GM18520 (cell line): Measurements from ENCODE around the gene ACLY.
"Not testable (repeated sequence)": the region's sequence is repeated elsewhere in the genome, so short reads cannot be mapped to it uniquely, and the experiment has no call there.

Experiments used
- ATAC-seq: cut with Tn5 transposase; IDR thresholded peaks from one replicate; pipeline ENCODE4 v1.9.1; 2021; ENCODE audit not compliant: unreplicated experiment

ACLY gene

GRCh38 chr17:41873559-41874292, 45.0 kb downstream of the ACLY start:
- ATAC-seq, result no peak

DNA sequence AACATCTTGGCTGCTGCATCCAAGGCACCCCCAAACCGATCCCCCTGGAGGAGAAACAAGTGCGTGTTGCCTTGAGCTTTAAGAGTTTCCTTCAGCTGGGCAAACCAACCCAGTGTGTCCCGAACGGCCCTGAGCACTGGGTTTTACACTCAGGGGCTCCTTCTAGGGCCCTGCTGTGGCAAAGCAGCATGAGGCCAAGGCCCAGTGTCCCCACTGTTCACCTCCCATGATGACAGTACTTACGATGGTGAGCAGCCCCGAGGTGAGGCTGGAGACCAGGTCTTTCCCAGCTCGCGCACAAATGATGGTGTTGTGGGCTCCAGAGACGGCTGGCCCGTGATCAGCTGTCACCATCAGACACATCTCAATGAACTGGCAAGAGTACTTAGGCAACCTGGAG, 47.0 kb downstream of the ACLY start:
- no peak for ATAC-seq

DNA sequence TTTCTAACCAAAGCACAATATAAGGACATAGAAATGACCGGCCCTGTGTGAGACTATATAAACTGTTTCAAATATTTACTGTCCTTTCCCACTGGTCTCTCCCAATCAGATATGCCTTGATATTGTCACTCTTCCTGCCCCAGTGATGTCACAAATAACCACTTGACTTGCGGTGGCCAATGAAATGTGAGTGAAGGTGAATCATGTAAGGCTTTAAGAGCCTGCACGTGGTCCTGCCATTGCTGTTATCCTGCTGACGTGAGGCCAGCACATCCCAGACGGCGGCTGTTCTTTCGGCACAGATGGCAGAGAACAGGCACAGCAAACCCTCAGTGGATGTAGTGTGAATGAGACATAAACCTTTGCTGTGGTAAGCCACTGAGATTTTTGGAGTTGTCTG, 48.1 kb downstream of the ACLY start:
- ATAC-seq, result no peak

DNA sequence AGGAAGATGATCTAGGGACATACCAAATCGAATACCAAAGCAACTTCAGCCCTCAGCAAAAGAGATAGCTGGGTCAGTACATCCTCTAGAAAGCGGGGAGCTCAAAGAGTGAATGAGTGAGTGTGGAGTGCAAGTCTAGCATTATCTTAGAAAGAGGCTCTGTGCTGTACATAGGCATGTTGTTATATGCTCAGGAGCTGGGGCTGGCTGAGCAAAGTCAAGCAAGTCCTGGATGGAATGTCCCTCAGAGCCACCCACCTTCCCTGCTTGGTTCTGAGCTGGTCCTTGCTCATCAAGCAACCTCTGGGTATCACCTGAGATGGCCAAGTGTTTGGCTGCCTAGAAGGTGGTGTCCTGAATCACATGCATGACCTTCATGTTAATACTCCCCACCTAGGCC, 48.7 kb downstream of the ACLY start:
- no peak for ATAC-seq

GRCh38 chr17:41869426-41869825, 49.3 kb downstream of the ACLY start:
- ATAC-seq, result no peak

GRCh38 chr17:41868568-41868967, 50.2 kb downstream of the ACLY start:
- no peak for ATAC-seq

GRCh38 chr17:41865596-41865893, 53.2 kb downstream of the ACLY start:
- ATAC-seq, result no peak

DNA sequence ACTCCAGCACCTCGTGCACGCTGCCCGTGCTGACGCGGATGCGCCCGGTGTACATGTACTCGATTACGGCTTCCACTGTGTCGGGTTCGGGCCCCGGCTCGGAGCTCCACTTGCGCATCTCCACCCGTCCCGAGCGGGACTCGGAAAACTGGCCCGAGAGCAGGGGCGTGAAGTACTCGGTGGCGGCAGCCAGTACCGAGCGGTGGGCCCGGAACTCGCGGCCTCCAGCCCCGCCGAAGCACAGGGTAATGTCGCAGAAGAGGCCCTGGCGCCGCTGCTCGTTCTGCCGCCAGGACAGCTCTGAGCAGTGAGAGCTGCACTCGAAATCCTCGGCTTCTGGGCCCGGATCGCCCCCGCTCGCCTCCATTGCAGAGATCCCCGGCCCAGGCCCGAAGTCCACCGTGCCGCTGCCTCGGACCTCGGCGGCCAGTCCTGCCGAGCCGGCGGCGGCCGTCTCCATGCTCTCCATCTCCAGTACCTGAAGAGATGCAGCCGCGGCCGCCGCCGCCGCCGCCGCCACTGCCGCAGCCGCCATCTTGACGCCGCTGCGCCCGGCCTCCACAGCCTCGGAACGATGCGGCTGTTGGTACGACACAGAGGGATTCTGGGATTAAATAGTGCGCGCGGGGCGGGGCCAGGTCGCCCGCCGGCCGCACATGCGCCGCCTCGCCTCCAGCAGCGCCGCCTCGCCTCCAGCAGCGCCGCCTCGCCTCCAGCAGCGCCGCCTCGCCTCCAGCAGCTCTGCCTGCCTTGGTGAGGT, 53.7 kb downstream of the ACLY start, which contains the start of gene KLHL11:
TSS of gene KLHL11 (minus strand) at position 588 of the 760 bp plus-strand sequence. CDS start at position 535, 53 bp downstream.
- peak; percentile 87 for ATAC-seq

- ATAC-seq, result no peak
Observed at GRCh38 chr17:41864498-41864835, 54.3 kb downstream of the ACLY start.

- no peak for ATAC-seq
Observed at GRCh38 chr17:41863074-41863848, 55.5 kb downstream of the ACLY start.

DNA sequence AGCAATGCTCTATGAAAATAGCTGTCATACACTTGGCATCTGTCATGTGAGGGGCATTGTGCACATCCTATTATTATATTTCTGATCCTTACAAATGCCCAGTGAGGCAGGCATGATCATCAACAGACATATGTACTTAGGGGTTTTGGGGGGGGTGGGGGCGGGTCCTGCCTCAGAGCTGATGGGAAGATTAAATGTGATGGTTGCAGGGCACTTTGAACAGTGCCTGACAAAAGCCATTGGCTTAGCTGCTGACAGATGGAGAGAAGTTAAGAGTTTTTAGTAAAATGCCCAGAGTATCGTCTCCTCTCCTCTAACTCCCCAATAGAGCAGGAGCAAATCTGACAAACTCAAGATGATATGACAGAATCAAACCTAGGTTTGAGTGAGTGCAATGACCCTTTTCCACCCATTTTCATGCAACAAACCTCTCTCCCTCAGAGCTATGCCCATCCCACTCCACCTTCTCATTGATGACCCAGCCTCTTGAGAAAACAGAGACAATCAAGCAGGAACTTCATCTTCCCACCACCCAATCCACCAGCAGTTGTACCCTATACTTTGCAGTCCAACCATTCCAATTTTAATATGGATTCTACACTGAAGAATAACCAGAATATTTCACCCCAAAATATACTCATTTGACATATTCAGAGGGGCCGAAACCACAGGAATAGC, 58.4 kb downstream of the ACLY start:
- ATAC-seq, result no peak

GRCh38 chr17:41851382-41851781, 67.4 kb downstream of the ACLY start:
- ATAC-seq, result not testable (repeated sequence)

DNA sequence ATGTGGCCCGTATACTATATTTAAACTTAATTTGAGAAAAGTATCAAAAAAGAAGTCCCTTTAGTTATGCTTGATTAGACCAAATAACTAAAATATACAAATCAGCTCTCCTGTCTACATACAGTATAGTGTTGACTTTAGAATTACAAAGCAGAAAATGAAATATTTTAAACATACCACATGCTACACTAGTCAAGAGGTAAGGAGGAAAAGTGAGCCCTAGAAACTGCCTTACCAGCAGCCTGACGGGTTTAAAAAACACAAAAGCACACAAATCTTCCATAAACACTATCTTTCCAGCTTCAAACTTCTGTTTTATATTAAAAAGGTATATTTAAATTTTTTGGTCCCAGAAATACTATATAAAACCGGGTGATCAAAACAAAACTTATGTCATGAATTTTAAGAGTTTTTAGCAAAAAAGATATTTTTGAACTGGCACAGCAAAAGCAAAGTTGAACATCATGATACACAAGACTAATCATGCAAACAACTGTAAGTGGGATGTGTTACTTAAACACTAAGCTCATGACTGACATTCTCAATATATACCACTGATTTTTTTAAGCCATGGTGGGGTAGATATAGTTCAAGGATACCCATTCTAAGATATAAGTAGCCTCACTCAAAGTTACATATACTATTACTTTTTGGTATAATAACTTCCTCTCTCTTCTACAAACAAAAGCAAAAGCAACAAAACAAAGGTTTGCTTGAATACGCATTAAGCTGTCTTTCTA, 69.3 kb downstream of the ACLY start:
- no peak for ATAC-seq

GRCh38 chr17:41848788-41849187, 70.0 kb downstream of the ACLY start:
- ATAC-seq, result no peak

GRCh38 chr17:41844971-41845370, 73.8 kb downstream of the ACLY start:
- ATAC-seq, result no peak

DNA sequence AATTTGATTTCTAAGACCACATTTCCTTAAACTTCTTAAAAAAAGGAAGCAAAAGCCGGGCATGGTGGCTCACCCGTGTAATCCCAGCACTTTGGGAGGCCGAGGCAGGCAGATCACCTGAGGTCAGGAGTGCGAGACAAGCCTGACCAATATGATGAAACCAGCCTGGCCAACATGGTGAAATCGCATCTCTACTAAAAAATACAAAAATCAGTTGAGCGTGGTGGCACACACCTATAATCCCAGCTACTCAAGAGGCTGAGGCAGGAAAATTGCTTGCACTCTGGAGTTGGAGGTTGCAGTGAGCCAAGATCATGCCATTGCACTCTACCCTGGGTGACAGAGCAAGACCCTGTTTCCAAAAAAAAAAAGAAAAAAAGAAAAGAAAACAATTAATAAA, 78.0 kb downstream of the ACLY start:
- not testable (repeated sequence) for ATAC-seq

GRCh38 chr17:41839448-41839847, 79.3 kb downstream of the ACLY start:
- not testable (repeated sequence) for ATAC-seq

GRCh38 chr17:41837761-41838538, 80.8 kb downstream of the ACLY start, which contains the start of gene KLHL10:
Gene KLHL10 (plus strand): TSS chr17:41837825. CDS start chr17:41837933, 108 bp downstream.
- ATAC-seq, result no peak

GRCh38 chr17:41836550-41837196, 82.1 kb downstream of the ACLY start:
- ATAC-seq, result no peak
